Right lobe of liver (tissue), 6 donors: ENCODE measurements around the gene DNAJC11. TPM values are rescaled to one million over a fixed set of nuclear protein-coding genes. Genes with fewer than 3 reads are reported as not detected.

ENCODE experiments used
- ATAC-seq, 4 donors: fragments of 200-7000 bp; cut with Tn5 transposase; one replicate each; pipeline ENCODE4 v1.9.1; 2020; ENCODE audit warnings: mild to moderate bottlenecking in 4 of 4, moderate library complexity in 4 of 4
- DNase-seq, 3 donors: peaks; one replicate each; pipeline ENCODE4 v3.0.0-alpha.2; 2020
- H3K27ac ChIP-seq, 3 donors: fragments of 200-600 bp; one replicate each; pipeline ENCODE4 v1.8.0; 2022
- H3K27me3 ChIP-seq, 2 donors: fragments of 200-600 bp; one replicate each; pipeline ENCODE4 v1.8.0; 2022
- H3K36me3 ChIP-seq, 4 donors: fragments of 200-600 bp; sonication (generic) in 1 of 4; one replicate each; pipeline versions ENCODE4 v1.5.1 to v1.8.0; 2017 to 2022; ENCODE audit warnings: control low read depth in 1 of 4
- H3K4me1 ChIP-seq, 4 donors: fragments of 200-600 bp; sonication (generic) in 1 of 4; one replicate each; pipeline versions ENCODE4 v1.5.1 to v1.8.0; 2017 to 2022; ENCODE audit warnings: control low read depth in 1 of 4
- H3K4me3 ChIP-seq, 3 donors: fragments of 200-600 bp; one replicate each; pipeline ENCODE4 v1.8.0; 2022
- H3K9me3 ChIP-seq, 4 donors: fragments of 200-600 bp; sonication (generic) in 1 of 4; one replicate each; pipeline versions ENCODE4 v1.5.1 to v1.8.0; 2017 to 2022; ENCODE audit warnings: control low read depth in 1 of 4
- POLR2A ChIP-seq: fragments of 450-650 bp; IDR thresholded peaks from one replicate; pipeline ENCODE4 v1.6.1; 2017; ENCODE audit warnings: antibody characterized with exemption, mild to moderate bottlenecking
- WGBS: methylation state at CpG from one replicate; pipeline ENCODE4 v1.1.6; 2018; ENCODE audit warnings: low coverage, low lambda C conversion rate; ENCODE audit not compliant: insufficient coverage; ENCODE audit errors: missing lambda C conversion rate; 5-methylcytosine and 5-hydroxymethylcytosine counted together
- intact Hi-C, 2 donors: fragments of 100-400 bp; cut with DNase I; formaldehyde crosslinking; loops; one replicate each; pipeline versions ENCODE4 v1.11.2 to v1.14.1; 2022
- total RNA-seq, 6 experiments: library from RNA; depleted of rRNA in 2 of 6; stranded (reverse); fragments of >200 nt in 2 of 6; fragmentation: NEBNext Ultra II Directional in 3 of 6; extraction: Animal tissue kit (Norgen Biotek cat#: 25700) in 3 of 6; gene quantifications; one replicate each; pipeline versions ENCODE4 v1.1.0 to v1.2.4, GENCODE V29; 2016 to 2023
- TF ChIP-seq, protein P1 (sequence below), 4 donors: fragments of 200-600 bp in 3 of 4; fragments of 450-650 bp in 1 of 4; IDR thresholded peaks; one replicate each; pipeline versions ENCODE4 v1.5.1 to v1.8.0; 2016 to 2022; ENCODE audit warnings: antibody characterized with exemption in 4 of 4, mild to moderate bottlenecking in 2 of 4
- donor health status: DM: no; HTN: yes; CAD: no.
- donor health status: DM: no; HTN: no; CAD: no.
- donor health status: DM: no; HTN: no; CAD: no.
- donor health status: DM: no; HTN: yes; CAD: no.
- donor health status: DM: no; HTN: yes; CAD: no.

Gene DNAJC11
- total RNA-seq, 6 experiments from 2014 or later: 24.9 to 36.0 (median 28.6) TPM

- Histone ChIP-seq H3K27ac (no peak overlapping the region), H3K9me3 (no peaks in the 10 kb centered on the region), H3K27me3 (no peaks in the 10 kb centered on the region), H3K36me3 (no peaks in the 10 kb centered on the region), H3K4me3 (no peak overlapping the region), H3K4me1 (no peaks in the 10 kb centered on the region)
- DNase-seq (no peak), ATAC-seq (no peak)
- intact Hi-C loops: no loop called here
- no peak for TF ChIP-seq POLR2A
- TF ChIP-seq, protein P1, sequence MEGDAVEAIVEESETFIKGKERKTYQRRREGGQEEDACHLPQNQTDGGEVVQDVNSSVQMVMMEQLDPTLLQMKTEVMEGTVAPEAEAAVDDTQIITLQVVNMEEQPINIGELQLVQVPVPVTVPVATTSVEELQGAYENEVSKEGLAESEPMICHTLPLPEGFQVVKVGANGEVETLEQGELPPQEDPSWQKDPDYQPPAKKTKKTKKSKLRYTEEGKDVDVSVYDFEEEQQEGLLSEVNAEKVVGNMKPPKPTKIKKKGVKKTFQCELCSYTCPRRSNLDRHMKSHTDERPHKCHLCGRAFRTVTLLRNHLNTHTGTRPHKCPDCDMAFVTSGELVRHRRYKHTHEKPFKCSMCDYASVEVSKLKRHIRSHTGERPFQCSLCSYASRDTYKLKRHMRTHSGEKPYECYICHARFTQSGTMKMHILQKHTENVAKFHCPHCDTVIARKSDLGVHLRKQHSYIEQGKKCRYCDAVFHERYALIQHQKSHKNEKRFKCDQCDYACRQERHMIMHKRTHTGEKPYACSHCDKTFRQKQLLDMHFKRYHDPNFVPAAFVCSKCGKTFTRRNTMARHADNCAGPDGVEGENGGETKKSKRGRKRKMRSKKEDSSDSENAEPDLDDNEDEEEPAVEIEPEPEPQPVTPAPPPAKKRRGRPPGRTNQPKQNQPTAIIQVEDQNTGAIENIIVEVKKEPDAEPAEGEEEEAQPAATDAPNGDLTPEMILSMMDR (IDR thresholded peaks at IDR 0.05): no peak
Observed at GRCh38 chr1:6686294-6686693, 15.3 kb downstream of the DNAJC11 start.

GRCh38 chr1:6685381-6685780, 16.2 kb downstream of the DNAJC11 start:
- 78% methylated on average over 4 of the region's 4 CpGs for WGBS
- Histone ChIP-seq H3K27me3 (no peaks in the 10 kb centered on the region), H3K9me3 (no peaks in the 10 kb centered on the region), H3K4me1 (no peaks in the 10 kb centered on the region), H3K4me3 (no peak overlapping the region), H3K27ac (no peak overlapping the region), H3K36me3 (peaks cover 0 to 1% (median under 1%) of the 10 kb centered on the region in 4 donors)
- no peak for DNase-seq
- no peak for TF ChIP-seq POLR2A
- TF ChIP-seq, protein P1 (IDR thresholded peaks at IDR 0.05): no peak
- intact Hi-C loops: no loop called here
- ATAC-seq: no peak

- H3K9me3 ChIP-seq: no peaks in the 10 kb centered on the region
- TF ChIP-seq, protein P1 (IDR thresholded peaks at IDR 0.05): no peak
- TF ChIP-seq POLR2A: no peak
- peaks cover 0 to 18% (median 5%) of the 10 kb centered on the region in 4 donors for H3K36me3 ChIP-seq
- DNase-seq (no peak), ATAC-seq (no peak)
- H3K4me1 ChIP-seq: no peaks in the 10 kb centered on the region
- H3K27me3 ChIP-seq: no peaks in the 10 kb centered on the region
- no peak overlapping the region for H3K4me3 ChIP-seq
- H3K27ac ChIP-seq: no peak overlapping the region
- intact Hi-C loops: no loop called here
- WGBS: 92% methylated on average over 2 of the region's 3 CpGs
Observed at GRCh38 chr1:6683434-6683833, 18.2 kb downstream of the DNAJC11 start.

DNA sequence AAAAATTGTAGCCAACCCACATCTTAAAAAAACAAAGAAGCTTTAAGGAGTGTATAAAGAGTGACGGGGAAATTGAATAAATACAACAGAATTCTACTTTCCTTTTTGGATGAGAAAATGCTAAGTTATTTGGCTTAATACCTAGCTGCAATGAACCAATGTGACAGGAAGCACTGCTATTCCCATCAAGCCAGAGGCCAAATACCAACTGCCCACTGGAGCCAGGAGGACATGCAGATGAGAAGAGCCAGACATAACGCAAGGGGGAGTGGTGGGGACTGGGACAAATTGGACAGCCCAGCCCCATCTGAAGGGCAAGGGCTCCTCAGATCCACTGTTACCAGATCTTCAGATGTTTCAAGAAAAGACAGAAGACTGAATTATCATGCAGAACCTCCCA, 25.7 kb downstream of the DNAJC11 start:
- no peak for ATAC-seq
- Histone ChIP-seq H3K27ac (no peak overlapping the region), H3K4me1 (no peaks in the 10 kb centered on the region), H3K9me3 (no peaks in the 10 kb centered on the region), H3K4me3 (no peak overlapping the region), H3K27me3 (no peaks in the 10 kb centered on the region), H3K36me3 (peaks cover 0 to 40% (median 14%) of the 10 kb centered on the region in 4 donors)
- TF ChIP-seq, protein P1 (IDR thresholded peaks at IDR 0.05): no peak
- TF ChIP-seq POLR2A: no peak
- intact Hi-C loops: no loop called here
- DNase-seq: no peak
- 100% methylated on average over 2 of the region's 2 CpGs for WGBS

GRCh38 chr1:6674771-6675170, 26.8 kb downstream of the DNAJC11 start:
- no peaks in the 10 kb centered on the region for H3K4me1 ChIP-seq
- H3K27me3 ChIP-seq: no peaks in the 10 kb centered on the region
- H3K27ac ChIP-seq: no peak overlapping the region
- intact Hi-C loops: no loop called here
- DNase-seq (no peak), ATAC-seq (no peak)
- 100% methylated on average over 1 of the region's 1 CpG for WGBS
- H3K4me3 ChIP-seq: no peak overlapping the region
- TF ChIP-seq POLR2A: no peak
- TF ChIP-seq, protein P1 (IDR thresholded peaks at IDR 0.05): no peak
- H3K9me3 ChIP-seq: no peaks in the 10 kb centered on the region
- peaks cover 0 to 32% (median 13%) of the 10 kb centered on the region in 4 donors for H3K36me3 ChIP-seq
